Right lobe of liver (tissue), 6 donors: ENCODE measurements around the gene ST6GALNAC4. TPM values are rescaled to one million over a fixed set of nuclear protein-coding genes. Genes with fewer than 3 reads are reported as not detected.

ENCODE experiments used
- ATAC-seq, 4 donors: fragments of 200-7000 bp; cut with Tn5 transposase; one replicate each; pipeline ENCODE4 v1.9.1; 2020; ENCODE audit warnings: mild to moderate bottlenecking in 4 of 4, moderate library complexity in 4 of 4
- DNase-seq, 3 donors: peaks; one replicate each; pipeline ENCODE4 v3.0.0-alpha.2; 2020
- H3K27ac ChIP-seq, 3 donors: fragments of 200-600 bp; one replicate each; pipeline ENCODE4 v1.8.0; 2022
- H3K27me3 ChIP-seq, 2 donors: fragments of 200-600 bp; one replicate each; pipeline ENCODE4 v1.8.0; 2022
- H3K36me3 ChIP-seq, 4 donors: fragments of 200-600 bp; sonication (generic) in 1 of 4; one replicate each; pipeline versions ENCODE4 v1.5.1 to v1.8.0; 2017 to 2022; ENCODE audit warnings: control low read depth in 1 of 4
- H3K4me1 ChIP-seq, 4 donors: fragments of 200-600 bp; sonication (generic) in 1 of 4; one replicate each; pipeline versions ENCODE4 v1.5.1 to v1.8.0; 2017 to 2022; ENCODE audit warnings: control low read depth in 1 of 4
- H3K4me3 ChIP-seq, 3 donors: fragments of 200-600 bp; one replicate each; pipeline ENCODE4 v1.8.0; 2022
- H3K9me3 ChIP-seq, 4 donors: fragments of 200-600 bp; sonication (generic) in 1 of 4; one replicate each; pipeline versions ENCODE4 v1.5.1 to v1.8.0; 2017 to 2022; ENCODE audit warnings: control low read depth in 1 of 4
- POLR2A ChIP-seq: fragments of 450-650 bp; IDR thresholded peaks from one replicate; pipeline ENCODE4 v1.6.1; 2017; ENCODE audit warnings: antibody characterized with exemption, mild to moderate bottlenecking
- WGBS: methylation state at CpG from one replicate; pipeline ENCODE4 v1.1.6; 2018; ENCODE audit warnings: low coverage, low lambda C conversion rate; ENCODE audit not compliant: insufficient coverage; ENCODE audit errors: missing lambda C conversion rate; 5-methylcytosine and 5-hydroxymethylcytosine counted together
- intact Hi-C, 2 donors: fragments of 100-400 bp; cut with DNase I; formaldehyde crosslinking; loops; one replicate each; pipeline versions ENCODE4 v1.11.2 to v1.14.1; 2022
- total RNA-seq, 6 experiments: library from RNA; depleted of rRNA in 2 of 6; stranded (reverse); fragments of >200 nt in 2 of 6; fragmentation: NEBNext Ultra II Directional in 3 of 6; extraction: Animal tissue kit (Norgen Biotek cat#: 25700) in 3 of 6; gene quantifications; one replicate each; pipeline versions ENCODE4 v1.1.0 to v1.2.4, GENCODE V29; 2016 to 2023
- TF ChIP-seq, protein P1 (sequence below), 4 donors: fragments of 200-600 bp in 3 of 4; fragments of 450-650 bp in 1 of 4; IDR thresholded peaks; one replicate each; pipeline versions ENCODE4 v1.5.1 to v1.8.0; 2016 to 2022; ENCODE audit warnings: antibody characterized with exemption in 4 of 4, mild to moderate bottlenecking in 2 of 4
- donor health status: DM: no; HTN: yes; CAD: no.
- donor health status: DM: no; HTN: no; CAD: no.
- donor health status: DM: no; HTN: no; CAD: no.
- donor health status: DM: no; HTN: yes; CAD: no.
- donor health status: DM: no; HTN: yes; CAD: no.

ST6GALNAC4 gene
- total RNA-seq, 6 experiments from 2014 or later = 3.2 to 23.8 (median 11.2) TPM

DNA sequence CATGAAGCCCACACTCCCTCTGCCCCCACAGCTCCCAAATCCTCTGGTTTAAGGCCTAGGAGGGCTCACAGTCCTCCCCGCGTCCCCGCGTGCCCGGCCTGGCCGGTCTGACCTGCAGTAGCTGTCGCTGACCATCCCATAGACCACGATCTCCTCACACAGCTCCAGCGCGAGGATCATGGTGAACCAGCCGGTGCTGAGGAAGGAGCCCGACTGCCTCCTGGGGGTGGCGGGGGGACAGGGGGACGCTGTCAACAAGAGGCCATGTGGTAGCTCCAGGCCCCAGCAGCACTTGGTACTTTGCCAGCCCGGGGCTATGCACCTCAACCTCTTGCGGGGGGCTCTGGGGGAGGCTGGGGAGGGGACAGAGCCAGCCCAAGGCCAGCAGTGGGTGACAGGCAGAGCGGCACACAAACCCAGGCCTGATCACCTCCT lies 7.0 kb downstream of the ST6GALNAC4 start:
- Histone ChIP-seq H3K9me3 (no peaks in the 10 kb centered on the region), H3K36me3 (peaks cover 0 to 1% (median 0%) of the 10 kb centered on the region in 4 donors), H3K4me1 (peaks cover 0 to 12% (median 5%) of the 10 kb centered on the region in 4 donors), H3K4me3 (no peak overlapping the region), H3K27ac (no peak overlapping the region), H3K27me3 (no peaks in the 10 kb centered on the region)
- no peak for DNase-seq
- intact Hi-C loops = no loop called here
- no peak for ATAC-seq
- TF ChIP-seq, protein P1, sequence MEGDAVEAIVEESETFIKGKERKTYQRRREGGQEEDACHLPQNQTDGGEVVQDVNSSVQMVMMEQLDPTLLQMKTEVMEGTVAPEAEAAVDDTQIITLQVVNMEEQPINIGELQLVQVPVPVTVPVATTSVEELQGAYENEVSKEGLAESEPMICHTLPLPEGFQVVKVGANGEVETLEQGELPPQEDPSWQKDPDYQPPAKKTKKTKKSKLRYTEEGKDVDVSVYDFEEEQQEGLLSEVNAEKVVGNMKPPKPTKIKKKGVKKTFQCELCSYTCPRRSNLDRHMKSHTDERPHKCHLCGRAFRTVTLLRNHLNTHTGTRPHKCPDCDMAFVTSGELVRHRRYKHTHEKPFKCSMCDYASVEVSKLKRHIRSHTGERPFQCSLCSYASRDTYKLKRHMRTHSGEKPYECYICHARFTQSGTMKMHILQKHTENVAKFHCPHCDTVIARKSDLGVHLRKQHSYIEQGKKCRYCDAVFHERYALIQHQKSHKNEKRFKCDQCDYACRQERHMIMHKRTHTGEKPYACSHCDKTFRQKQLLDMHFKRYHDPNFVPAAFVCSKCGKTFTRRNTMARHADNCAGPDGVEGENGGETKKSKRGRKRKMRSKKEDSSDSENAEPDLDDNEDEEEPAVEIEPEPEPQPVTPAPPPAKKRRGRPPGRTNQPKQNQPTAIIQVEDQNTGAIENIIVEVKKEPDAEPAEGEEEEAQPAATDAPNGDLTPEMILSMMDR (IDR thresholded peaks at IDR 0.05) = no peak
- TF ChIP-seq POLR2A = no peak
- WGBS = 67% methylated on average over 3 of the region's 17 CpGs

DNA sequence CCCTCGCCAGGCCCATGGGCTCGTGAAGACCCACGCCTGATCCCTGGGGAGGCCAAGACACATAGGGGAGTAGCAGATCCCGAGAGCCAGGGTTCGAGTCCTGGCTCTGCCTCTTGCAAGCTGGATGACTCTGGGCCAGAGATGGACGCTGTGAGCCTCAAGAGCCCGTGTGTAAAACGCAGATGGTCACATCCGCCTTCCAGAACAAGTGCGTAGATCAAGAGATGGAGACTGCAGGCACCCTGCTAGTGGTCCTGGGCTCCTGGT lies 8.2 kb downstream of the ST6GALNAC4 start:
- DNase-seq (no peak), ATAC-seq (no peak)
- H3K36me3 ChIP-seq = peaks cover 0 to 1% (median 0%) of the 10 kb centered on the region in 4 donors
- peaks cover 0 to 21% (median 7%) of the 10 kb centered on the region in 4 donors for H3K4me1 ChIP-seq
- TF ChIP-seq, protein P1 (IDR thresholded peaks at IDR 0.05) = no peak
- TF ChIP-seq POLR2A = no peak
- H3K27ac ChIP-seq = no peak overlapping the region
- H3K9me3 ChIP-seq = no peaks in the 10 kb centered on the region
- H3K4me3 ChIP-seq = no peak overlapping the region
- no peaks in the 10 kb centered on the region for H3K27me3 ChIP-seq
- WGBS = 77% methylated on average over 3 of the region's 10 CpGs
- intact Hi-C loops = no loop called here

DNA sequence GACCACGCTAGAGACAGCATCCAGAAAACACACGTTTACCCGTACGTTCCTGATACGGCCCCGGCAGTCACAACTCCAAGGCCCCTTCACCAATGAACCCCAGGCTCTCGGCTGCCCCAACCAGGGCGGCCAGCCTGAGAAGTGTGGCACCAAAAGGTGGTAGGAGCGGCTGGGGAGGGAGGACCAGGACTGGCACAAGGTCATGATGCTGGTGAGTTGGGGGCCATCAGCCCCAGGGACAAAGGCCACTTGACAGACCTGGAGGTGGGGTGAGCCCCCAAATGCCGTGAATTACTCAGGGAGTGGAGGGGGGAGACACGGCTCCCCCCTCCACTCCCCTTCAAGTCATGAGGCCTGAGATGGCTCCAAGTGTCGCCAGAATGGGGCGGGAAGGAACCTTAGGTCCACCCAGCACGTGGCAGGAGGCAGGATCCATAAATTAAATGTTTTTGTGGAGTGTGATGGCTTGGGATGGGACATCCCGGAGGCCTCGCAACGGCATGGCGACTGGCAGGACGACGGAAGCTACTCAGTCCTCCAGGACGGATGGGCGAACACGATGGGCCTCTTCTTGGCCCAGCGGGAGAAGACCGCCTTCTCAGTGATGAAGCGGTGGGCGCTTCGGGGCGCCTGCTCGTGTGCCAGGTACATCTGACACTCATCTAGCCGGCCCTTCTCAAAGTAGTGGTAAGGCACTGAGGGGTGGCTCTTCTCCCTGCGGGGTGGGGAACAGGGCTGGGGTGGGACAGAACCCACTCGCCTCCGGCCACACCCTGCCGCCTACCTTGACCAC lies 8.8 kb downstream of the ST6GALNAC4 start:
- ATAC-seq = no peak
- Histone ChIP-seq H3K9me3 (no peaks in the 10 kb centered on the region), H3K27ac (no peak overlapping the region), H3K36me3 (peaks cover 0 to 1% (median 0%) of the 10 kb centered on the region in 4 donors), H3K27me3 (no peaks in the 10 kb centered on the region), H3K4me3 (no peak overlapping the region), H3K4me1 (peaks cover 0 to 21% (median 8%) of the 10 kb centered on the region in 4 donors)
- intact Hi-C loops = no loop called here
- TF ChIP-seq, protein P1 (IDR thresholded peaks at IDR 0.05) = no peak
- TF ChIP-seq POLR2A = no peak
- 97% methylated on average over 12 of the region's 35 CpGs for WGBS
- DNase-seq = no peak

- peak; percentile 9 to 14 (median 12) for ATAC-seq
- H3K27ac ChIP-seq = peak overlapping the region; percentile 2 to 60 (median 55)
- peaks cover 0 to 16% (median 6%) of the 10 kb centered on the region in 4 donors for H3K4me1 ChIP-seq
- intact Hi-C loops = no loop called here
- no peaks in the 10 kb centered on the region for H3K36me3 ChIP-seq
- H3K27me3 ChIP-seq = no peaks in the 10 kb centered on the region
- no peak for DNase-seq
- no peaks in the 10 kb centered on the region for H3K9me3 ChIP-seq
- no peak for TF ChIP-seq POLR2A
- TF ChIP-seq, protein P1 (IDR thresholded peaks at IDR 0.05) = no peak
- 43% methylated on average over 5 of the region's 12 CpGs for WGBS
- H3K4me3 ChIP-seq = no peak overlapping the region
Measured at GRCh38 chr9:127905788-127906191, 11.1 kb downstream of the ST6GALNAC4 start.
